Smooth muscle cell (in vitro differentiated cells): ENCODE measurements around the gene CFB. TPM values are rescaled to one million over a fixed set of nuclear protein-coding genes. Genes with fewer than 3 reads are reported as not detected.
"Not testable (repeated sequence)": the region's sequence is repeated elsewhere in the genome, so short reads cannot be mapped to it uniquely, and the experiment has no call there.

ENCODE experiments used
- DNase-seq: peaks from one replicate; lab custom pipeline; 2025; ENCODE audit not compliant: unreplicated experiment; lab: John Stamatoyannopoulos, UW
- H2AFZ ChIP-seq: fragments of 200-600 bp; sonication (generic); 2 replicates; pipeline ENCODE4 v1.6.0; 2016; ENCODE audit warnings: antibody characterized with exemption, low read depth, mild to moderate bottlenecking
- H3F3A ChIP-seq: fragments of 200-600 bp; sonication (generic); 2 replicates; pipeline ENCODE4 v1.6.0; 2017; ENCODE audit warnings: antibody characterized with exemption, low read depth
- H3K27ac ChIP-seq: fragments of 200-600 bp; sonication (generic); 2 replicates; pipeline ENCODE4 v1.5.1; 2016; ENCODE audit warnings: low read depth, mild to moderate bottlenecking
- H3K27me3 ChIP-seq: fragments of 200-600 bp; sonication (generic); 2 replicates; pipeline ENCODE4 v1.6.1; 2016; ENCODE audit warnings: low read depth, mild to moderate bottlenecking
- H3K36me3 ChIP-seq: fragments of 200-600 bp; sonication (generic); 2 replicates; pipeline ENCODE4 v1.5.1; 2016; ENCODE audit warnings: low read depth
- H3K4me1 ChIP-seq: fragments of 200-600 bp; sonication (generic); 2 replicates; pipeline ENCODE4 v1.5.1; 2016; ENCODE audit warnings: low read depth
- H3K4me2 ChIP-seq: fragments of 200-600 bp; sonication (generic); 2 replicates; pipeline ENCODE4 v1.6.0; 2016; ENCODE audit warnings: mild to moderate bottlenecking
- H3K4me3 ChIP-seq: fragments of 200-600 bp; sonication (generic); 2 replicates; pipeline ENCODE4 v1.5.1; 2016; ENCODE audit warnings: mild to moderate bottlenecking
- H3K79me2 ChIP-seq: fragments of 200-600 bp; sonication (generic); 2 replicates; pipeline ENCODE4 v1.6.0; 2016; ENCODE audit warnings: low read depth, mild to moderate bottlenecking
- H3K9ac ChIP-seq: fragments of 200-600 bp; sonication (generic); 2 replicates; pipeline ENCODE4 v1.6.0; 2016; ENCODE audit warnings: low read depth
- H3K9me3 ChIP-seq: fragments of 200-600 bp; sonication (generic); replicated peaks from 2 replicates; pipeline ENCODE4 v1.5.1; 2016; ENCODE audit warnings: low read depth
- H4K20me1 ChIP-seq: fragments of 200-600 bp; sonication (generic); 2 replicates; pipeline ENCODE4 v1.6.0; 2016; ENCODE audit warnings: low read depth
- CTCF ChIP-seq: fragments of 200-600 bp; sonication (generic); IDR thresholded peaks from 2 replicates; pipeline ENCODE4 v1.5.1; 2017; ENCODE audit warnings: borderline replicate concordance, mild to moderate bottlenecking, antibody characterized with exemption; ENCODE audit not compliant: insufficient read depth, poor library complexity, severe bottlenecking
- WGBS: methylation state at CpG from one replicate; pipeline ENCODE4 v1.1.7; 2016; ENCODE audit warnings: low lambda C conversion rate; 5-methylcytosine and 5-hydroxymethylcytosine counted together
- polyA plus RNA-seq: library from polyadenylated mRNA; unstranded; fragments of >200 nt; fragmentation: Nextera tagmentation; extraction: Ambion mirVana; gene quantifications from 2 replicates; pipeline ENCODE4 v1.2.1, GENCODE V29; 2016
- total RNA-seq: library from RNA; depleted of rRNA; stranded (reverse); fragments of >200 nt; gene quantifications from 2 replicates; pipeline ENCODE4 v1.2.3, GENCODE V29; 2014

The CFB gene
- total and polyA plus RNA-seq, 2 experiments from 2014 or later: 2.3 TPM; not detected in 1

DNA sequence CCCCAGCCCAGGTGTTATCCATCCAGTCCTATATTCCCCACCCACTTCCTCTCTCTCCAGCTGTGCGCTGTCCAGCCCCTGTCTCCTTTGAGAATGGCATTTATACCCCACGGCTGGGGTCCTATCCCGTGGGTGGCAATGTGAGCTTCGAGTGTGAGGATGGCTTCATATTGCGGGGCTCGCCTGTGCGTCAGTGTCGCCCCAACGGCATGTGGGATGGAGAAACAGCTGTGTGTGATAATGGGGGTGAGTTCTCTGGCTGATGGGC, 17.3 kb upstream of the CFB start:
- DNase-seq: no peak

GRCh38 chr6:31930962-31931361, 14.9 kb upstream of the CFB start:
- Histone ChIP-seq H3F3A (no peaks in the 10 kb centered on the region), H3K4me3 (no peak overlapping the region), H3K36me3 (no peaks in the 10 kb centered on the region), H3K4me1 (no peaks in the 10 kb centered on the region), H2AFZ (no peak overlapping the region), H3K79me2 (no peaks in the 10 kb centered on the region), H3K27ac (no peak overlapping the region), H3K9ac (no peak overlapping the region), H3K9me3 (no peaks in the 10 kb centered on the region), H4K20me1 (no peaks in the 10 kb centered on the region), H3K27me3 (peaks cover 6% of the 10 kb centered on the region), H3K4me2 (no peak overlapping the region)
- no peak for TF ChIP-seq CTCF
- 97% methylated on average over 1 of the region's 1 CpG for WGBS
- DNase-seq: no peak

More for the DNA sequence above, 17.3 kb upstream of the CFB start:
- H3K4me1 ChIP-seq: no peaks in the 10 kb centered on the region
- no peak overlapping the region for H3K9ac ChIP-seq
- H3K27me3 ChIP-seq: peaks cover 4% of the 10 kb centered on the region
- H3K4me2 ChIP-seq: no peak overlapping the region
- H3K27ac ChIP-seq: no peak overlapping the region
- no peaks in the 10 kb centered on the region for H3K79me2 ChIP-seq
- no peak overlapping the region for H3K4me3 ChIP-seq
- H2AFZ ChIP-seq: no peak overlapping the region
- H3F3A ChIP-seq: no peaks in the 10 kb centered on the region
- no peaks in the 10 kb centered on the region for H3K9me3 ChIP-seq
- no peaks in the 10 kb centered on the region for H3K36me3 ChIP-seq
- WGBS: 88% methylated on average over 9 of the region's 9 CpGs
- no peak for TF ChIP-seq CTCF
- no peaks in the 10 kb centered on the region for H4K20me1 ChIP-seq

DNA sequence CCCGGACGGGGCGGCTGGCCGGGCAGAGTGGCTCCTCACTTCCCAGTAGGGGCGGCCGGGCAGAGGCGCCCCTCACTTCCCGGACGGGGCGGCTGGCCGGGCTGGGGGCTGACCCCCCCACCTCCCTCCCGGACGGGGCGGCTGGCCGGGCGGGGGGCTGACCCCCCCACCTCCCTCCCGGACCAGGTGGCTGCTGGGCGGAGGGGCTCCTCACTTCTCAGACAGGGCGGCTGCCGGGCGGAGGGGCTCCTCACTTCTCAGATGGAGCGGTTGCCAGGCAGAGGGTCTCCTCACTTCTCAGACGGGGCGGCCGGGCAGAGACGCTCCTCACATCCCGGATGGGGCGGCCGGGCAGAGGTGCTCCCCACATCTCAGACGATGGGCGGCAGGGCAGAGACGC, 13.8 kb upstream of the CFB start:
- DNase-seq, H3K9me3 ChIP-seq, H4K20me1 ChIP-seq, H3K36me3 ChIP-seq, H3K9ac ChIP-seq, H2AFZ ChIP-seq, H3K27ac ChIP-seq, H3K79me2 ChIP-seq, H3F3A ChIP-seq, H3K4me2 ChIP-seq, H3K4me1 ChIP-seq, H3K27me3 ChIP-seq, H3K4me3 ChIP-seq: not testable (repeated sequence)
- 98% methylated on average over 15 of the region's 32 CpGs for WGBS

DNA sequence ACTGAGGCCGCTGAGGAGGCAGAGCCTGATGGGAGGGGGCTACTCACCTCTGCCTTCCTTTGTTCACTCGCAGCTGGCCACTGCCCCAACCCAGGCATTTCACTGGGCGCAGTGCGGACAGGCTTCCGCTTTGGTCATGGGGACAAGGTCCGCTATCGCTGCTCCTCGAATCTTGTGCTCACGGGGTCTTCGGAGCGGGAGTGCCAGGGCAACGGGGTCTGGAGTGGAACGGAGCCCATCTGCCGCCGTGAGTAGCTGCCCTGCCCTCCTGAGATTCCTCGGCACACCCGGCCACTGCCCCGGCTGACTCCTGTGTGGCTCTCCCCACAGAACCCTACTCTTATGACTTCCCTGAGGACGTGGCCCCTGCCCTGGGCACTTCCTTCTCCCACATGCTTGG, 12.4 kb upstream of the CFB start:
- Histone ChIP-seq H3K9ac (no peak overlapping the region), H3K27me3 (peaks cover 4% of the 10 kb centered on the region), H4K20me1 (no peaks in the 10 kb centered on the region)

More for the DNA sequence above, 12.4 kb upstream of the CFB start:
- no peak for TF ChIP-seq CTCF
- no peaks in the 10 kb centered on the region for H3F3A ChIP-seq
- no peaks in the 10 kb centered on the region for H3K36me3 ChIP-seq
- WGBS: 95% methylated on average over 19 of the region's 19 CpGs
- no peak overlapping the region for H3K4me3 ChIP-seq
- no peak for DNase-seq
- H3K9me3 ChIP-seq: no peaks in the 10 kb centered on the region
- no peak overlapping the region for H3K27ac ChIP-seq
- no peaks in the 10 kb centered on the region for H3K79me2 ChIP-seq
- no peaks in the 10 kb centered on the region for H3K4me1 ChIP-seq
- H3K4me2 ChIP-seq: no peak overlapping the region
- no peak overlapping the region for H2AFZ ChIP-seq
